Measurements from ENCODE around the gene LCLAT1.
A peak's percentile ranks its signal among the peaks of the same experiment; 100 is the strongest.

LCLAT1 gene

DNA sequence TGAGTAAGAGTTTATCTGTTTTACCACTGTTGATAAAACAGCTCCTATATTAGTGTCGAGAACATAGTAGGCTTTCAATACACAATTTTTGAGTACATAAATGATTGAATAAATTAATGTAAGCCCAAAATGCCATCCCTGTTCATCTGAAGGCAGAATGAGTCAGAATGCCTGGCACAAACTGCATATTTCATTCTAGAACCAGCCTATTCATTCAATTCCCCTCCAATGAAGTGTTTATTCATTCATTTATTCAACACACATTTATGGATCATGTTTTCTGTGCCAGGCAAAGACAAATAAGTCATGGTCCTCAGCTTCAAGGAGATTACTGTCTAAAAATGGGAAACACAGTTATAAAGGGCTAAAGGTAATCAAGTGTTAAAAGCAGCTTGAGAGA is 22.8 kb upstream of the LCLAT1 start:
- DNase-seq: no peak

DNA sequence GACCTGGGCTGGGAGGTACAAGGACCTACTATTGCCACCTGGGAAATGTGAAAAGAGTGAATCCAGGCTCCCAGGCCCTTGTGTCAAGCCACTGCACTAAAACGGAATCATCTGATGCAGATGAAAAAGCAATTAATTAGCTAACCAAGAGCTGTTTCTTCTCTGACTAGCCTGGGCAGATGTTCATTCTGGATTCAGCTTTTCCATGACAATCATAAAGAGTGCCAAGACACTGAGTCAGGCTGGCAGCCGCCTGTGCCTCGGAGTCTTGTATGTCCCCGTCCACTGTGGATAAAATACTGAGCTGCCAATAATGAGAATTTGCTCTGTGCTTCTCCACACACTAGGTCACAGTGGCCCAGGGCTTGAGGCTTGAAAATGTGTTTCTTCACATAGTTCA is 21.7 kb upstream of the LCLAT1 start:
- DNase-seq: peak; percentile 81

DNA sequence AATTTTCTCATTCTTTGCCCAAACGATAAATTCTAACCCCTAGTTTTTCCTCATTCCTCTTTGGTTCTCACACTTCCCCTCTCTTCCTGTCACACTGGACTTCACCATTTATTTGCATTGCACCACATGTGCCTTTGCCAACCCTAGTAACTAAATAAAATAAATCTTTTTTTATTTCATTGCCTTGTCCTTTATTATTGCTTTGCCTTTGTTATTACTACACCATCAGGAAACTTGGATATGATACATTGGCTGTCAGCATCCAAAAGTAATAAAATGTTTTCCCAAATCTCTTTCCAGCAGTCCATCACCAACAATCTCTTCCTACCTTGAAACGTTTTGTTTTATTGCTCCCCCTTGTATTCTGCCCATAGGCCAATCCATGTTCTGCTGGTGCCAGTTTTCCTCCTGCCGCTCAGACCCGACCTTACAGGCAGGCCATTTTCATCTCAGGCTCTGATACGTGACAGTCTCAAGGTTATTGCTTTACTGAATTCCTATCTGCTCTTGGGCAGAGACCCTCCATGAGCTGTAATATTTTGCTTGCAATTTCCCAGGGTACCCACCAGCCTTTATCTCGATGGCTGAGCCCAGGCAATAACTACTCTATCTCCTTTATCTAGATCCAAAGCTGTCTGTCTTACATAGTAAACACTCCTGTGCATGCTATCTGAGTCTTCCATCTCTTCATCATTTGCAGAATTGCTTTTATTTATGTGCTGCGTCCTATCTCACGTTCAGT is 19.3 kb upstream of the LCLAT1 start:
- DNase-seq: no peak

DNA sequence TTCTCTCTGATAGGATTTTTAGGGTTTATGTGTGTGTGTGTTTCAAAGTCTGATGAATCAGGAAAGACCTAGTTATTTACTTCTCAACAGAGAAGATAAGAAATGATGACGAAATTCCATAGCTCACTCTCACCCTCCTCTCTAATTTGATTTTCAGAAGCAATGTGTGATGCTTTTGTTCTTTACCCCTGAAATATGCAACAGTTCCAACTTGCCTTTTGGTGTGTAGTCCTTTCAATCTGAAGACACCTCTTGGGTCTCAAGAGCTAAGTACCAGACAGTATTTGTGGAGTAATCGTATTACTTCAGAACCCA is 18.7 kb upstream of the LCLAT1 start:
- DNase-seq: no peak

DNA sequence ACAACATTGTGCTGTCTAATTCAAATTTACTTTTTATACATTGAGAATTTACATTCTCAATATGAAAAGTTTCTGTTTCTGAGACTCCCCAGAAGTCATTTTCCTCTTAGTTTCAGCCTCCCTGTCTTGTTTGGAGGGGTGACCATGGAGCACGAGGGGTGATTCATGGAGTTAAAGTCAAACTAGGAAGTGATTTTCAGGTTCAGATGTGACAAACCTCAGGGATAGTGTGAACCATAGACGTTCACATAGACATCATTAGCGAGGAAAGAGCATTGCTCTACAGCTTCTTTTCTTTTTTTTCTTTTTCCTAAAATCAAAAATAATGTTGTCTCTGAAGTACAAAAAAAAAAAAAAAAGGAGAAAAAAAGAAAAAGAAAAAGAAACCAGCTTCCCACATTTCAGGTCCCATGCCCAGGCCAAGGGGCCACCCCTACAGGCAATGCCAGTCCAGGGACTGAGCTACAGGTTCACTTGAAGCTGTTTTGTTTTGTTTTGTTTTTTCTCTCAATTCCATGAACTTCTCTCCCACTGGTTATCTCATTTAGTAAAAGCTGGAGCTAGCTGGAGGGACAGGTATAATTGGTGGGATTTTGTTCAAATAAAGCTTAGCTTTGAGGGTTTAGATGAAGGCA is 18.1 kb upstream of the LCLAT1 start:
- no peak for DNase-seq

DNA sequence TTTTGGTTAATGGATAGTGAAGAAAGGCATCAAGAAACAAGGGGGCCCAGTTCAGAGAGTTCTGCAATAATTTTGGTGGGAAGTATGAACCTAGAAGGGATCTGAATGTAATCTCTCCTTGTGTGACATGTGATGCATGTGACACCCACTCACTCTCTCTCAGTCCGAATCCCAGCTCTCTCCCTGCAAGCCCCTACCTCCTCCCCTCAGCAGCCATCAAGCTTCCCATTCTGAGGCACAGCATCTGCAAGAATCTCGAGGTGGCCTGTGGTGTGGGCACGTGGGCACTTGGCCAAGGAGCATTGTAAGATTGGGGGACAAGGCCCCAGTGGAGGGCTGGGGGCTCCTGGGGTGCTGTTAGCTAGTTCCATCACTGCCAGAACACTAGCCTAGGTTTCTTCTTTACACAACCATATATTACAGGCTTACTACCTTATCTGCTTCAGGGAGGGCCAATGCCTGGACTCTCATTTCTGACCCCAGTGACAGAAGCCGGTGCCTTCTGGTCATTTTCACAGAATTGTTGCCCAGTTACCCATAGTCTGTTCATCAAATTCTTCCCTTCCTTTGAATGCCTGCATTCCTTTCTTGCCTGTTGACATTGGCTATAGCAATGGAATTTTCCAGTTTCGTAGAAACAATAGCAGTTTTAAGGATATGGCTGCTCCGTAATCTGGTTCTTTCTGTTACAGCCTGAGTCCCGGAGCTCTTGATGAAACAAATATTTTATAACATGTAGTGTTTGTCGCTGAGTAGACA is 13.3 kb upstream of the LCLAT1 start:
- DNase-seq: no peak

DNA sequence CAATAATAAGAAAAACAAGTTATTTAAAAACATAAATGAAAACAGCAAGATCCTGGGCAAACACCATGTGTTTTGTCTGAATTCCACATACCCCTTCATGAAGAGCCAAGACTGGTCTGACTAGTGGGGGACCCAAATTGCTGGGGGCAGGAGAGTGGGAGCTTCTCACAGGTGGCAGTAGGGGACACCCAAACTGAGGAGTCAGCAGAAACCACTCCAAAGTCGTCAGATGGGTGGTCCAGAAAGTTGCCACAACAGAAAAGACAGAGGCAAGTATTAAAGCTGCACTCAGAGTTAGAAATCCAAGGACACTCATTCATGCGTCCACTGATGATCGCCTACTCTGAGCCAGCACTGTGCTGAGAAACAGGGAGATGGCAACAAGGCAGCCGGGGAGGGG is 12.3 kb upstream of the LCLAT1 start:
- DNase-seq: no peak

DNA sequence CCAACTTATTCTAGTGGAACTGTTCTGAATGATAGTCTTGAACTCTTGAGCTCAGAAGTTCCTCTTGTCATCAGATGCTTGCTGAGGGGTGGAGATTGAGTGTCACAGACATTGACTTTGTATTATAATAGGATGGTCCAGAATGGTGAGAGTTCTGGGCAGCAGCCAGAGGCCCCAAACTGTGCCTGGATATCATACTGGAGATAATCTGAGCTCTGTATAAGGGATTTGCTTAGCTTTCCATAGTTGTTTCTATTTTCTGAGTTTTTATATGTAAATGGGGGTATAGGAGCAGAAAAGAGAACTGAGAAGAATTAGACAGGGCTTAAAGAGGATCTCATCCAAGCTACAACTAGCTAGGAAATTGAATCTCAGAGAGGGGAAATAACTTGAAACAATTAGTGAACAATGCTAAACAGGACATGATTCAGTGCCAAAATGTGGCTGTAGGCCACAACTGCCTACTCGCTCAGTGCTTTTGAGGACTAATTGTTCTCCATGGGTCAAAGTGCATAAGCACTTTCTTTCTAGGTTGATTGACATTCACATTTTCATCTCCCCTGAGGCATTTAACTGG is 10.1 kb upstream of the LCLAT1 start:
- DNase-seq: no peak

DNA sequence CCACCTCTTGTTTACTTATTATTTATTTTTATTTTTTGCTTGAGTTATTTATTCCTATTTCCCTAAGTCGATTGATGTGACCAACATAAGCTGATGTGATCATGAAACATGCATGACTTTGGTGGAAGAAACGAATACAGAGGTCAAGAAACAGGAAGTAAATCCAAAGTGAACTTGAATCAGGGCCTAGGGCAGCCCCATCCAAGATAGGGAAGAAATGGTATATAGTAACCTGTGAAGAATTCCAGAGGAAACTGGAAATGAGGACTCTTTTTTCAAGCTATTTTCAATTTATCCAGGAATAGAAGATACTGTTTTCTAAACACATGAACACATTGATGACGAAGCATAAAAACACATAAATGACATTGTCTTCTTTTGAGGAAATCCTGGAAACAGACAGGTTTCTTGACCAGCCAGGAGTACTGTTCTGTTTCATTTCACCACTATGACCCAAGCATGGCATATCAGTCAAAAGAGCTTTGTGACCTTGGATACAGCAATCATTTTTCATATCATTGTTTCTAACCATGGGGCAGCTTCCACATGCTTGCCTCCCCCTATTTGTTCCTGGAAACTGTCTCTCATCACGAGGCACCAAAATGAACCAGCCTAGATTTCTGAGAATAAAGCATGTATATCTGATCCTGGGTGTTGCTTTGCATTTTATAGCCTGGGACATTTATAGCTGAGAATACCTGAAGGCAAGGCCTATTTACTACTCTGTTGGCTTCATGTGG is 9.1 kb upstream of the LCLAT1 start:
- no peak for DNase-seq

DNA sequence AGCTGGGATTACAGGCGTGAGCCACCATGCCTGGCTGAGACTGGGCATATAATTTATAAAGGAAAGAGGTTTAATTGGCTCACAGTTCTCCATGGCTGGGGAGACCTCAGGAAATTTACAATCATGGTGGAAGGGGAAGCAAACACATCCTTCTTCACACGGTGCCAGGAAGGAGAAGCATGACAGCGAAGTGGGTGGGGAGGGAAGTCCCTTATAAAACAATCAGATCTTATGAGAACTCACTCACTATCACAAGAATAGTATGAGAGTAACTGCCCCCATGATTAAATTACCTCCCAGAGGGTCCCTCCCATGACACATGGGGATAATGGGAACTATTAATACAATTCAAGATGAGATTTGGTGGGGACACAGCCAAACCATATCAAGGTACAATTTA is 7.8 kb upstream of the LCLAT1 start:
- DNase-seq: no peak

DNA sequence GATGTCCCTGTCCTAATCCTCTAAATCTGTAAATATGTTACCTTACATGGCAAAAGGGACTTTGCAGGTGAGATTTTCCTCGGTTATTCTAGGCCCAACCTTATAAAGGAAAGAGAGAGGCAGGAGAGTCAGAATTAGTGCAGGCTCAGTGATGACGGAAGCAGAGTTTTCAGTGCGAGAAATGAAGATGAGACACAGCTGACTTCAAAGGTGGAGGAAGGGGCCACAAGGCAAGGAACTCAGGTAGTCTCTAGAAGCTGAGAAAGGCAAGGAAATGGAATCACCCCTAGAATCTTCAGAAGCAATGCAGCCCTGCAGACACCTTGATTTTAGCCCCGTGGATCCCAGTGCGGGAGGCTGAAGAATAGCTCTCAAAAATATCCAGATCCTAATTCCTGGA is 7.2 kb upstream of the LCLAT1 start:
- no peak for DNase-seq

DNA sequence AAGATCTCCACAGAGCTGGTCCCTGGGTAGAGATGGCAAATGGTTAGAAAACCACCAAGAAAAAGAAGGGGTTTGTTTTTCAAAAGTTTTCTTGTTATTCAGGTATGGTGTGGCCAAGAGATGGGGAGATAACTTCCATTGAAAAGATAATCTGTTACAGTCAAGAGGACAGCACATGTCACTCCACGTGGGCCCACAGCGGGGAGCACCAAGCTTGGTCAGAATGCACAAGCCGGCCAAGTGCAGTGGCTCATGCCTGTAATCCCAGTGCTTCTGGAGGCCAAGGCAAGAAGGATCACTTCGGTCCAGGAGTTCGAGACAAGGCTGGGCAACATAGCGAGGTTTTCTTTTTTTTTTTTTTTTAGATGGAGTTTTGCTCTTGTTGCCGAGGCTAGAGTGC is 6.0 kb upstream of the LCLAT1 start:
- no peak for DNase-seq

DNA sequence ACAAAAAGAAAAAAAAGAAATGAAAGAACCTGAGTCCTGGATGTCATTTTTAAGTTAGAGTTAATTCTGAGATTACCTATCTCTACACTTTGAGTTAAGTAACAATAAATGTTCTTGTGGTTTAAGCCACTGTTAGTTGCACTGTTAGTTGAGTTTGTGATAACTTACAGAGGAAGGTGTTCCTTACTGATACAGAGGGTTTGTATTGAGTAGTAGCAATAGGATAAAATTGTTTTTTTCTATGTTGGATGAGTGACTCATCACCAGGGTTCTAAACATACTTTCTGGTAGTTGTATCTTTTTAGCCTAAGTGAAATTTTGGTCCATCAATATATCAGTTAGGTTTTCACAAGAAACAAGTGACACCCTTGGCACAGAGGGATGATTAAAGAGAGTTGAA is 4.0 kb upstream of the LCLAT1 start:
- no peak for DNase-seq

DNA sequence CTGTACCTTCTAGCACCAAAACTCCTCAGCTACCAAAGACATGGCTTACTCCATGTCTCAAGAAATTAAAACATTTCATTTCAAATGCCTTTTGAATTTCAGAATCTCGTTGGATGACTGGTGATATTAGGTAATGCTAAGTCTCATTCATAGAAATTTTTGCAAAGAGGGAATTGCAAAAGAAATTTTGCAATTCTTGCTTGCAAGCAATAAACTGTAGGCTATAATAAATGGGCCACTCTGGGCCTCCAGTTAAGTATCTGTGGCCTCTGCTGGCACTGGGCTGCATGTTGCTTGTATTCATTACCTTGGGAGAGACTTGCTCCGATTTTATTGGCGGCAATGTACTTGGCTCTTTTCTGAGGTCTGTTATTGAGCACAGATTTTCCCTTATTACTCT is 2.8 kb upstream of the LCLAT1 start:
- no peak for DNase-seq

DNA sequence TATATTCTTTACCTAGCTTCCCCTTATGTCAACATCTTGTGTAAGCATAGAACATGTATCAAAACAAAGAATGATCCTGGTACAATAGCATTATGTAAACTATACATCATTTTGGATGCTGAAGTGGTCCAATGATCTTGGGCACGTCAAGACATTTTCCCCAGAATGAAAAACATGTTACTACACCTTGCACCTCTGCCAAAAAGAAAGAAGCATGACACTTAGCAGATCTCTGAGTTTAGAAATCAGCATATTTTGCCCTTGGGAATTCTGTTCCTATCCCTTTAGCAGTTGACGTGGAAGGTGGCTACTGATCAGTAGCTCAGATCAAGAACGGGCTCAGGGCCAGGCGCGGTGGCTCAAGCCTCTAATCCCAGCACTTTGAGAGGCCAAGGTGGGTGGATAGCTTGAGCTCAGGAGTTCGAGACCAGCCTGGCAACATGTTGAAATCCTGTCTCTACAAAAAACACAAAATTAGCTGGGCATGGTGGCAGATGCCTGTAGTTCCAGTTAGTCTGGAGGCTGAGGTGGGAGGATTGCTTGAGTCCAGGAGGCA is 1.7 kb upstream of the LCLAT1 start:
- no peak for DNase-seq

DNA sequence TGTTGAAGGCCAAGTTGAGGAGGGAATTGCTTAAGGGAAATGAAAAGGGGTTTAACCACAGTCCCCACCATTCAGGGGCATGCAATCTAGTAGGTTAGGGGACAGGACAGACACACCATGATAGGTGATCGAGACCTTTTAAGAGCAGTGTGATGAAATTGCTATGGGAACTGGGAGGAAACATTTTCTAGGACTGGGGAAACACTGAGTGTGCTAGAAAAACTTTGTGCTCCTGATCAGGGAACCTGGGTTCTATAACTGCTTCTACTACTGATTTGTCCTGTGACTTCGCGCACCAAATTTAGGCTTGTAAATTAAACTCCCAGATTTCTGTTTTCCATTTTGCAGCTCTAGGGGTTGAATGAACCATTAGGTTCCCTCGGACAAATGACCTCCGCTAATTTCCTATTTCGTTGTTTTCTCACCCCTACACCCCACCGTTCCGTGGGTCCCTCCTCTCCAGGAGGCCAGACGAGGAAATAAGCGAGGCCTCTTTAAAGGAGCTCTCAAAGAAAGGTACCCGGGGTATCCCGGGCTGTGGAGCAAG is 371 bp upstream of the LCLAT1 start:
- no peak for DNase-seq

DNA sequence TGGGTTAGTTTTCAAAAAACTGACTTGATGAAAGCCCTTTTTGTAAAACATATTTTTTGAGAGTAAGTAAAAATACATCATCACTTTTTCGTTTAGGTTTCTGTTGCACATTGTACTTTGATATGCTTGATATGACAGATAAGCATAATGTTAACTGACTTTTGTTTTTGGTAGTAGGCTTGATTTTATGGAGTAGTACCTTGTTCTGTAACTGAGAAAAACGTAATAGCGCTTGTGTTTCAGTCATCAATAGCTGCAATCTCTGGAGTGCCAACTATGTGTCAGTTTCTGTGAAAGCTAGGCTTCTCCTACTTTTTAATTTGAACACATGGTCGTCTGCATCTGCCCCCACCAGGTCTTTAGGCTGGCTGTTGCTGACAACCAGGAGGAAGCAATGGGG is 1.3 kb downstream of the LCLAT1 start:
- DNase-seq: no peak

DNA sequence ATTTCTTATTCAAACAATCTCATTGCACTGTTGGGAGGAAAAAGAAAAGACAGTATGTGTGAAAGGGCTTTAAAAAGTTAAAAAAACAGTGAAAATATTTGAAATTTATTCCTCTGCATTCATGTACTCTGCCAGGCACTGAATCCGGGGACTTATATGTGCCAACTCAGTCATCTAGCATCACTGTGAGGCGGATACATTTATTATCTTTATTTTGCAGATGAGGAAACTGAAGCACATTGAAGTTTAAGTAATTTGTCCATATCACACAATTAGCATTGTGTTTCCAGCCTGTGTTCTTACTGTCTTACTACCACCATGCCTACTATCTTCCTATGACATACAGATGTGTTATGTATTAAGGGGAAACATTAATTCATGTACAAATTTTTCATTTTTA is 1.8 kb downstream of the LCLAT1 start:
- no peak for DNase-seq

DNA sequence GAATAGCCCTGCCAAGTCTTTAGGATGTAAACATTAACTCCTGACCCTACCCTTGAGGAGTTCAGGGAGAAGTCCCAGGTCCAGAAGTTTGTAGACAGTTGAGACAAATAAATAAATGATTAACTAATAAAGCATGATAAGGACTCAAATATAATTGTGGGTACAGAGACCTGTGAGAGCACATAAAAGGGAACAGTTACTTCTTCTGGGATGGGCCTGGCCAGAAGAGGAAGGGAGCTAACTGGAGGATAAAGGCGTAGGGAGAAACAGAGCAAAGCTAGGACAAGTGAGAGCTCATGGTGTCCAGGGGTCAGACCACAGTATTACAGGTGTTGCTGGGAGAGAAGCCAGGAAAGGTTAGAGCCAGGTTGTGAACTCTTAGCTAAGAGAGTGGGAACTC is 3.0 kb downstream of the LCLAT1 start:
- DNase-seq: no peak

DNA sequence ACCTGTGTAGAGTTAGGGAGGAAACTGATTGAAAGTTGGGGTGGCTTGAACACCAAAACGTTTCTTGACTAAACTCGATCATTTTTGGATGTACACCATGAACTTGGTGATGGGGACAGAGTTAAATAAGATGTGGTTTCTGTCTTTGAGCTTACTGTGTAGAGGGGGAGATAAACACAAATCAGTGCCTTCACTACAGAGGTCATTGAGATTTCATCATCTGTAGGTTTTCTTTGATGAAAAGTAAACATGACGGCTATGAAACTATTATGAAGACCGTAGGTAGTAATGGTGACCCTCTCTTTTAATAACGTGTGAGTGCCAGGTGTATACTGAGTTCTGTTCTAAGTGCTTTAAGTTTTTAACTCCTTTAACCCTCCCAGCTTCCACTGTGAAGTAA is 6.5 kb downstream of the LCLAT1 start:
- no peak for DNase-seq

DNA sequence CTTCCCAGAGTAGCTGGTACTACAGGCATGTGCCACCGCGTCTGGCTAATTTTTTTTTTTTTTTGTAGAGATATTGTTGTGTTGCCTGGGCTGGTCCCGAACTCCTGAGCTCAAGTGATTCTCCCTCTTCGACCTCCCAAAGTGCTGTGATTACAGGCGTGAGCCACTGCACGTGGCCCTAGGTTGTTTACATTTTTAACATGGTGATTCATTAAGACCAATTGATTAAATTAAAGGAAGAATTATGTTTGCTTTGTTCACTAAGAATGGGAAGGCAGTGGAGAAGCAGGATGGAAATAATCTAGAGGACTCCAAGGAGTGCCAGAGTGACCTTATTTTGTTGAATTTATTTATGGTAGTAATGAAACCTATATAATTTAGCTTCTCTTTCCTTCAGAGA is 7.5 kb downstream of the LCLAT1 start:
- no peak for DNase-seq

DNA sequence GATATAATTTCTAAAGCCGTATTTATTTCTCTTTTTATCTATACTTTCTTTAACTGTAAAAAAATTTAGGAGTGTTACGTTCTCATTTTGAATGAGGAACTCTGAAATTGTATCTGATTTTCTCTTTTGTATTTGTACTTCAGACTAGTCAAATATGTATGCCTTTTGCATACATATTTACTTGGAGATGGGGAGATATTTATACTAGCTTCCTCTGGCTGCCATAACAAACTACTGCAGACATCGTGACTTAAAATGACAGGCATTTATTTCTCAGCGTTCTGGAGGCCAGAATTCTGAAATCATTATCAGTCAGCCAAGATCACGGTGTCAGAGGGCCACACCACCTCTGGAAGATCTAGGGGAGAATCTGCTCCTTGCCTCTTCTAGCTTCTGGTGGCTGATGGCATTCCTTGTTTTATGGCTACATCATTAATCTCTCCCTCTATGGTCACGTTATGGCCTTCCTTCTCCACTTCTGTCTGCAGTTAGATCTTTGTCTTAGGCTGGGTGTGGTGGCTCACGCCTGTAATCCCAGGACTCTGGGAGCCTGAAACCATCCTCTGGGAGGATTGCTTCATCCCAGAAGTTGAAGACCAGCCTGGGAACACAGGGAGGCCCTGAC is 8.2 kb downstream of the LCLAT1 start:
- DNase-seq: no peak
